Testis (tissue), 3 donors: ENCODE data around the gene ODAD3. TPM values are rescaled to one million over a fixed set of nuclear protein-coding genes. Genes with fewer than 3 reads are reported as not detected.

Experiments used
- DNase-seq: peaks from one replicate; pipeline ENCODE4 v3.0.0-alpha.2; 2019
- H3K27ac ChIP-seq, 2 donors: fragments of 200-600 bp; sonication (generic); one replicate each; pipeline ENCODE4 v1.5.1; 2019
- H3K27me3 ChIP-seq: fragments of 200-600 bp; sonication (generic); one replicate; pipeline ENCODE4 v1.5.1; 2019
- H3K36me3 ChIP-seq: fragments of 200-600 bp; sonication (generic); one replicate; pipeline ENCODE4 v1.5.1; 2017; ENCODE audit warnings: low read depth; ENCODE audit errors: missing control alignments
- H3K4me1 ChIP-seq: fragments of 200-600 bp; sonication (generic); one replicate; pipeline ENCODE4 v1.5.1; 2019
- H3K4me3 ChIP-seq, 2 donors: fragments of 200-600 bp; sonication (generic); one replicate each; pipeline ENCODE4 v1.5.1; 2017 to 2019
- H3K9me3 ChIP-seq: fragments of 200-600 bp; sonication (generic); one replicate; pipeline ENCODE4 v1.5.1; 2017
- CTCF ChIP-seq, 3 experiments: fragments of 450-650 bp in 2 of 3; fragments of 200-600 bp in 1 of 3; sonication (generic) in 1 of 3; IDR thresholded peaks; one replicate each; pipeline ENCODE4 v1.5.1; 2016 to 2019; ENCODE audit warnings: antibody characterized with exemption in 3 of 3, mild to moderate bottlenecking in 2 of 3, moderate library complexity in 1 of 3
- POLR2A ChIP-seq: fragments of 450-650 bp; IDR thresholded peaks from one replicate; pipeline ENCODE4 v1.6.1; 2017; ENCODE audit warnings: antibody characterized with exemption, mild to moderate bottlenecking, moderate library complexity
- WGBS, 2 donors: methylation state at CpG; one replicate each; pipeline ENCODE4 v1.1.5; 2018; 5-methylcytosine and 5-hydroxymethylcytosine counted together
- intact Hi-C: fragments of 100-400 bp; cut with DNase I; formaldehyde crosslinking; loops from one replicate; pipeline ENCODE4 v1.15.1; 2023; ENCODE audit warnings: low total_unique reads
- polyA plus RNA-seq: library from polyadenylated mRNA; stranded (reverse); fragments of 350-450 nt; fragmentation: Illumina TruSeq; extraction: RNeasy Lipid Tissue Mini Kit (QIAGEN cat#74804); gene quantifications from one replicate; pipeline ENCODE4 v1.2.3, GENCODE V29; 2014; ENCODE audit warnings: low read depth, low replicate concordance; ENCODE audit not compliant: insufficient read depth
- total RNA-seq, 2 donors: library from RNA; depleted of rRNA; stranded (reverse); fragments of >200 nt; gene quantifications; one replicate each; pipeline ENCODE4 v1.2.3, GENCODE V29; 2016

The ODAD3 gene
- total and polyA plus RNA-seq, 3 donors from 2014 or later, result 9.7 to 18.3 (median 14.8) TPM

- H3K27ac ChIP-seq, result no peak overlapping the region
- intact Hi-C loops, result loop anchor here (10.0 kb wide), 1 partner anchor 151 kb away; the partner anchor contains the start of gene TSPAN16
- no peaks in the 10 kb centered on the region for H3K27me3 ChIP-seq
- no peaks in the 10 kb centered on the region for H3K36me3 ChIP-seq
- H3K9me3 ChIP-seq, result no peaks in the 10 kb centered on the region
- TF ChIP-seq CTCF (IDR thresholded peaks at IDR 0.05) (no peak), POLR2A (no peak)
- no peaks in the 10 kb centered on the region for H3K4me1 ChIP-seq
- 82 to 83% methylated on average over 6 to 12 of the region's 14 CpGs for WGBS, 2 donors
- H3K4me3 ChIP-seq, result no peak overlapping the region
- DNase-seq, result no peak
These were observed 11.3 kb upstream of the ODAD3 start for GRCh38 chr19:11446271-11446651.

GRCh38 chr19:11445141-11445540 lies 10.2 kb upstream of the ODAD3 start:
- no peak overlapping the region for H3K27ac ChIP-seq
- H3K4me3 ChIP-seq, result no peak overlapping the region
- no peaks in the 10 kb centered on the region for H3K36me3 ChIP-seq
- no peaks in the 10 kb centered on the region for H3K9me3 ChIP-seq
- H3K27me3 ChIP-seq, result no peaks in the 10 kb centered on the region
- DNase-seq, result no peak
- TF ChIP-seq POLR2A (no peak), CTCF (IDR thresholded peaks at IDR 0.05) (no peak)
- 90% methylated on average over 3 to 13 of the region's 13 CpGs for WGBS, 2 donors
- peaks cover 5% of the 10 kb centered on the region for H3K4me1 ChIP-seq
- intact Hi-C loops, result loop anchor here (10.0 kb wide), 1 partner anchor 150 kb away; the partner anchor contains the start of gene TSPAN16

- Histone ChIP-seq H3K27me3 (no peaks in the 10 kb centered on the region), H3K4me1 (peaks cover 5% of the 10 kb centered on the region), H3K27ac (no peak overlapping the region), H3K9me3 (no peaks in the 10 kb centered on the region), H3K4me3 (no peak overlapping the region), H3K36me3 (no peaks in the 10 kb centered on the region)
- intact Hi-C loops, result loop anchor here (10.0 kb wide), 1 partner anchor 149 kb away; the partner anchor contains the start of gene TSPAN16
- WGBS, 2 donors, result 84 to 88% methylated on average over 5 of the region's 5 CpGs
- TF ChIP-seq POLR2A, result no peak
- TF ChIP-seq CTCF (IDR thresholded peaks at IDR 0.05), result no peak
- no peak for DNase-seq
These were observed 9.1 kb upstream of the ODAD3 start for GRCh38 chr19:11444059-11444458.

- DNase-seq, result no peak
- peaks cover 18% of the 10 kb centered on the region for H3K4me1 ChIP-seq
- intact Hi-C loops, result no loop called here
- TF ChIP-seq CTCF (IDR thresholded peaks at IDR 0.05) (no peak), POLR2A (no peak)
- H3K9me3 ChIP-seq, result no peaks in the 10 kb centered on the region
- H3K36me3 ChIP-seq, result no peaks in the 10 kb centered on the region
- H3K4me3 ChIP-seq, result no peak overlapping the region
- no peaks in the 10 kb centered on the region for H3K27me3 ChIP-seq
- no peak overlapping the region for H3K27ac ChIP-seq
- 91 to 97% methylated on average over 6 to 9 of the region's 9 CpGs for WGBS, 2 donors
These were observed 3.0 kb upstream of the ODAD3 start for GRCh38 chr19:11437955-11438354.

GRCh38 chr19:11435833-11436313 lies 952 bp upstream of the ODAD3 start:
- Histone ChIP-seq H3K4me1 (peaks cover 17% of the 10 kb centered on the region), H3K27me3 (no peaks in the 10 kb centered on the region), H3K9me3 (no peaks in the 10 kb centered on the region), H3K36me3 (no peaks in the 10 kb centered on the region), H3K4me3 (peak overlapping the region; percentile 71 to 75), H3K27ac (peak overlapping the region; percentile 22 to 89)
- intact Hi-C loops, result no loop called here
- WGBS, 2 donors, result 0 to 3% methylated on average over 8 to 21 of the region's 21 CpGs
- TF ChIP-seq POLR2A (no peak), CTCF (IDR thresholded peaks at IDR 0.05) (no peak)
- no peak for DNase-seq
